ENCODE results near the gene BEND7.

Gene BEND7

DNA sequence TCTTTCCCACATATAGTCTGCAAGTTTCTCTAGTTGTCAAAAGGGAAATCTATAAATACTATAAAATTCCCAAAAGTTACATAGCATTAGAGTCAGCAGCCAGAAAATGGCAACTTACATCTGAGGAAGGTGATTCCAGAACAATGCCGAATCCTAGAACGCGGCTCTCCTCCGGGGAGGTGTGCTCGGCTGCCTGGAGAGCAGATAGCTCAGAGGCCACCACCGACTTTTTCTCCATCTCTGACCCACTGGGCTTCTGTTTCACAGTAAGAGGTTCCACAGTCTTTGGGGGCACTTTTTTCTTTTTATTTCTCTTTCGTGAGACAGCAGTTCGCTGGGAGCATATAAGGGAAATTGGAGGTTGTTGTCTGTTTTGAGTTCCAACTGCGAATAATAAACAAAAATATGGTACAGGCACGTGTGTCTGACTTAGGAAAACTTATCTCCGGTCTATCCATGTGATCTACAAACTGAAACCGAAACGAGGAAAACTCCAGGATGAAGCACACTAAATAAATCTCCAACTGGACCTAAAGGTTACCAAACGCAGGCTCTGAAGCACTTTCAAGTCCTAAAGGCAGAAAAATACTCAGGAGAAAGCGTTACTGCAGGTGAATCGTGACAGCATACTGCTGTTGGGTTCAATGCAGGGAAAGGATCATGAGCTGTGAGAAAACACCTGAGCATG, 36.2 kb downstream of the BEND7 start:
- Histone ChIP-seq H3K4me1 (ENCODE audit: control insufficient read depth, low read length) (no peaks in the 10 kb centered on the region), H3K9me3 (ENCODE audit: control insufficient read depth, insufficient read depth, low read length) (no peaks in the 10 kb centered on the region), H3K79me2 (ENCODE audit: control insufficient read depth, low read length) (no peaks in the 10 kb centered on the region), H3K27me3 (ENCODE audit: control insufficient read depth, low read length) (peaks cover 6% of the 10 kb centered on the region; the same call in 1 of the 2 replicates), H3K27ac (ENCODE audit: low read depth, low read length) (no peak overlapping the region), H4K20me1 (ENCODE audit: control insufficient read depth, insufficient read depth, low read depth, low read length) (no peaks in the 10 kb centered on the region), H3K4me2 (ENCODE audit: low read length) (no peak overlapping the region), H3K36me3 (ENCODE audit: control insufficient read depth, low read length) (no peaks in the 10 kb centered on the region), H3K4me3 (ENCODE audit: low read length) (no peak overlapping the region), H3K9me2 (replicated peaks; ENCODE audit: control insufficient read depth, low read length) (no peaks in the 10 kb centered on the region), H3F3A (ENCODE audit: control insufficient read depth, insufficient read depth) (no peaks in the 10 kb centered on the region)
- TF ChIP-seq EZH2phosphoT487 (IDR thresholded peaks at IDR 0.05; ENCODE audit: borderline replicate concordance, low read length) = no peak
- TF ChIP-seq, protein P1, sequence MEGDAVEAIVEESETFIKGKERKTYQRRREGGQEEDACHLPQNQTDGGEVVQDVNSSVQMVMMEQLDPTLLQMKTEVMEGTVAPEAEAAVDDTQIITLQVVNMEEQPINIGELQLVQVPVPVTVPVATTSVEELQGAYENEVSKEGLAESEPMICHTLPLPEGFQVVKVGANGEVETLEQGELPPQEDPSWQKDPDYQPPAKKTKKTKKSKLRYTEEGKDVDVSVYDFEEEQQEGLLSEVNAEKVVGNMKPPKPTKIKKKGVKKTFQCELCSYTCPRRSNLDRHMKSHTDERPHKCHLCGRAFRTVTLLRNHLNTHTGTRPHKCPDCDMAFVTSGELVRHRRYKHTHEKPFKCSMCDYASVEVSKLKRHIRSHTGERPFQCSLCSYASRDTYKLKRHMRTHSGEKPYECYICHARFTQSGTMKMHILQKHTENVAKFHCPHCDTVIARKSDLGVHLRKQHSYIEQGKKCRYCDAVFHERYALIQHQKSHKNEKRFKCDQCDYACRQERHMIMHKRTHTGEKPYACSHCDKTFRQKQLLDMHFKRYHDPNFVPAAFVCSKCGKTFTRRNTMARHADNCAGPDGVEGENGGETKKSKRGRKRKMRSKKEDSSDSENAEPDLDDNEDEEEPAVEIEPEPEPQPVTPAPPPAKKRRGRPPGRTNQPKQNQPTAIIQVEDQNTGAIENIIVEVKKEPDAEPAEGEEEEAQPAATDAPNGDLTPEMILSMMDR (IDR thresholded peaks at IDR 0.05; ENCODE audit: low read depth, low read length, poor library complexity, severe bottlenecking) = no peak

DNA sequence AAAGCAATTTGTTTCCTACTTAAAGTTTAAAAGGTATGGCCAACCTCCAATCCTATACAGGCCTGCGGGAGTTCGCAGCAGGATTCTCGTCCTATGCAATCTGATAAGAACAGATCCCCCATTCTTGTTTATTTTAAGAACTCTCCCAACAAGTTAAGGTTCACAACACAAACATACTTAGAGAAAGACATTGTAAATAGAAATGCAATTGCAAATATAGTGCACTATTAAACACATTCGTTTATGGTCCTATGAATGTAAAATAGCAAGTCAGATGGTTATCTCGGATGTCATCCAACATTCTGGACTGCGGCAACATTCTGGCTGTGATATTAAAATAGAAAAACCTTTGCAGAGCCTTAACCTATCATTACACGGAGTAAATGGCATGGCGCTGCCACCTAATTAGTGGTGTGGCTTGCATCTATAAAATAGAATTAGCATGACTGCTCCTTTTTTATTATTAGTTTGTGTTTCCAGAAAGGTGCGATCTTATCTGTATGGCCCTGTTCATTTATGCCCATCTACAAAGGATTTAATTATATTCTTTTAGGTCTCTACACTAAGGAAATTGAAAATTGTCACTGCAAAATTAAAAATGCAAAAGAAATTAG, 37.0 kb downstream of the BEND7 start:
- Histone ChIP-seq H3K79me2 (ENCODE audit: control insufficient read depth, low read length) (no peaks in the 10 kb centered on the region), H3F3A (ENCODE audit: control insufficient read depth, insufficient read depth) (no peaks in the 10 kb centered on the region), H3K27ac (ENCODE audit: low read depth, low read length) (no peak overlapping the region), H4K20me1 (ENCODE audit: control insufficient read depth, insufficient read depth, low read depth, low read length) (no peaks in the 10 kb centered on the region), H3K4me3 (ENCODE audit: low read length) (no peak overlapping the region), H3K9me2 (replicated peaks; ENCODE audit: control insufficient read depth, low read length) (no peaks in the 10 kb centered on the region), H3K27me3 (ENCODE audit: control insufficient read depth, low read length) (peaks cover 6% of the 10 kb centered on the region; the same call in 1 of the 2 replicates), H3K4me2 (ENCODE audit: low read length) (no peak overlapping the region), H3K36me3 (ENCODE audit: control insufficient read depth, low read length) (no peaks in the 10 kb centered on the region), H3K9me3 (ENCODE audit: control insufficient read depth, insufficient read depth, low read length) (no peaks in the 10 kb centered on the region), H3K4me1 (ENCODE audit: control insufficient read depth, low read length) (no peaks in the 10 kb centered on the region)
- TF ChIP-seq EZH2phosphoT487 (IDR thresholded peaks at IDR 0.05; ENCODE audit: borderline replicate concordance, low read length) = no peak
- TF ChIP-seq, protein P1 (IDR thresholded peaks at IDR 0.05; ENCODE audit: low read depth, low read length, poor library complexity, severe bottlenecking) = no peak

DNA sequence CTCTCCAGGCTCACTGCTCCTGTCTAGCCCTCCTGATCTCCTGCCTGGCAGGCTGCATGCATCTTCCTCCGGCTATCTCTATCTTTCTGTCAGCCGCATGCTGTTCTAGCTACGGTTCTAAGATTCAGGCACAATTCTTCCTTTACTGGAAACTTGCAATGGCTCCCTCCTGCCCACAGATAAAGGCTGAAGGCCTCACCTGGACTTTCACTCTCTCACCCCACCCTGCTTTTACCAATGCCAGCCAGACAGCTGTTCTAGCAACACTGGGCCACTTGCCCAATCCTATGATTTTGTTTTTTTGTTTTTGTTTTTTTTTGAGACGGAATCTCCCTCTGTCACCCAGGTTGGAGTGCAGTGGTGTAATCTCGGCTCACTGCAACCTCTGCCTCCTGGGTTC, 38.3 kb downstream of the BEND7 start:
- H3K79me2 ChIP-seq (ENCODE audit: control insufficient read depth, low read length) = no peaks in the 10 kb centered on the region
- peaks cover 6% of the 10 kb centered on the region; the same call in 1 of the 2 replicates for H3K27me3 ChIP-seq (ENCODE audit: control insufficient read depth, low read length)
- H3K27ac ChIP-seq (ENCODE audit: low read depth, low read length) = no peak overlapping the region
- H3K4me2 ChIP-seq (ENCODE audit: low read length) = no peak overlapping the region
- H3K9me2 ChIP-seq (replicated peaks; ENCODE audit: control insufficient read depth, low read length) = no peaks in the 10 kb centered on the region
- no peaks in the 10 kb centered on the region for H3K9me3 ChIP-seq (ENCODE audit: control insufficient read depth, insufficient read depth, low read length)
- H3K4me1 ChIP-seq (ENCODE audit: control insufficient read depth, low read length) = no peaks in the 10 kb centered on the region
- no peak overlapping the region for H3K4me3 ChIP-seq (ENCODE audit: low read length)
- no peaks in the 10 kb centered on the region for H4K20me1 ChIP-seq (ENCODE audit: control insufficient read depth, insufficient read depth, low read depth, low read length)
- no peaks in the 10 kb centered on the region for H3F3A ChIP-seq (ENCODE audit: control insufficient read depth, insufficient read depth)
- TF ChIP-seq, protein P1 (IDR thresholded peaks at IDR 0.05; ENCODE audit: low read depth, low read length, poor library complexity, severe bottlenecking) = no peak
- TF ChIP-seq EZH2phosphoT487 (IDR thresholded peaks at IDR 0.05; ENCODE audit: borderline replicate concordance, low read length) = no peak
- H3K36me3 ChIP-seq (ENCODE audit: control insufficient read depth, low read length) = no peaks in the 10 kb centered on the region
